ENCODE measurements around the gene HSPA12B. TPM values are rescaled to one million over a fixed set of nuclear protein-coding genes. Genes with fewer than 3 reads are reported as not detected.

The HSPA12B gene
- total RNA-seq, 2 experiments from 2014 or later, result not detected

DNA sequence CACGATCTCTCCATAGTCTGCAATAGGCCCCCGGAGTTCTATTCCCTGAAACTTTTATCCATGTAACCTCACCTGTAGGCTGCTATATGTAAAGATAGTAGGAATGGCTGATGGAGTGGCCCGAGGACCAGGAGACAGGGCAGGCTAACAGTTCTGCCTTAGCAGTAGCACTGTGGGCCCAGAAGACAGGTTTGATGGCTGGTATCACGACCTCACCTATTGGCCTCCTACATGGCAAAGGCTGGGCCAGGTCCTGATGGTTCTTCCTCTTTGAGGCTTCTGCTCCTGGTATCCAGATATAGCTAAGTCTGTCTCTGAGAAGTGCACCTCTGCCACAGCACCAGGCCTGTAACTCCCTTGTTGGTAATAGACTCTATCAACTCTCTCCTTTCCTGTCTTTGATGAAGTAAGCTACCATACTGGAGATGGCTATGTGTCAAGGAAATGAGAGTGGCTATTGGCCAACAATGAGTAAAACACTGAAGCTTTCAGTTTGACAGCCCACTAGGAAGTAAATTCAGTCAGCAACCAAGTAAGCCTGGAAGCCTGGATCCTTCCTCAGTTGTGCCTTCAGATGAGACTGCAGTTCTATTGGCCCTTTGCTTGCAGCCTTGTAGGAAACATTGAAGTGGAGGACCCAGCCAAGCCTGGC, 43.1 kb downstream of the HSPA12B start:
- H4K20me1 ChIP-seq (ENCODE audit: insufficient read depth, low read length), result no peaks in the 10 kb centered on the region
- no TSS peak for BruUV-seq (replicated peaks)
- TF ChIP-seq, protein P1, sequence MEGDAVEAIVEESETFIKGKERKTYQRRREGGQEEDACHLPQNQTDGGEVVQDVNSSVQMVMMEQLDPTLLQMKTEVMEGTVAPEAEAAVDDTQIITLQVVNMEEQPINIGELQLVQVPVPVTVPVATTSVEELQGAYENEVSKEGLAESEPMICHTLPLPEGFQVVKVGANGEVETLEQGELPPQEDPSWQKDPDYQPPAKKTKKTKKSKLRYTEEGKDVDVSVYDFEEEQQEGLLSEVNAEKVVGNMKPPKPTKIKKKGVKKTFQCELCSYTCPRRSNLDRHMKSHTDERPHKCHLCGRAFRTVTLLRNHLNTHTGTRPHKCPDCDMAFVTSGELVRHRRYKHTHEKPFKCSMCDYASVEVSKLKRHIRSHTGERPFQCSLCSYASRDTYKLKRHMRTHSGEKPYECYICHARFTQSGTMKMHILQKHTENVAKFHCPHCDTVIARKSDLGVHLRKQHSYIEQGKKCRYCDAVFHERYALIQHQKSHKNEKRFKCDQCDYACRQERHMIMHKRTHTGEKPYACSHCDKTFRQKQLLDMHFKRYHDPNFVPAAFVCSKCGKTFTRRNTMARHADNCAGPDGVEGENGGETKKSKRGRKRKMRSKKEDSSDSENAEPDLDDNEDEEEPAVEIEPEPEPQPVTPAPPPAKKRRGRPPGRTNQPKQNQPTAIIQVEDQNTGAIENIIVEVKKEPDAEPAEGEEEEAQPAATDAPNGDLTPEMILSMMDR (conservative IDR thresholded peaks at IDR 0.05; ENCODE audit: low read length), result no peak
- TF ChIP-seq EZH2phosphoT487 (IDR thresholded peaks at IDR 0.05; ENCODE audit: borderline replicate concordance, low read depth, low read length), result no peak
- H3K27ac ChIP-seq (ENCODE audit: low read depth, low read length, poor library complexity, severe bottlenecking), result no peak overlapping the region
- no peaks in the 10 kb centered on the region for H3K9me3 ChIP-seq (ENCODE audit: low read length)
- CTCF ChIA-PET (ENCODE audit: unreplicated experiment), result no interaction called here
- POLR2A ChIA-PET, result no interaction called here
- no peaks in the 10 kb centered on the region for H3K9me2 ChIP-seq (ENCODE audit: insufficient read depth, low read length)
- no peaks in the 10 kb centered on the region for H3K79me2 ChIP-seq (ENCODE audit: insufficient read depth, low read depth, low read length)
- no peak overlapping the region for H2AFZ ChIP-seq (ENCODE audit: low read length)
- no peak overlapping the region for H3K4me2 ChIP-seq (ENCODE audit: low read length)
- intact Hi-C loops (cut with micrococcal nuclease; ENCODE audit: unreplicated experiment), result no loop called here
- DNase-seq (ENCODE audit: low spot score), result no peak
- H3K4me1 ChIP-seq (ENCODE audit: insufficient read depth, low read length, poor library complexity, severe bottlenecking), result peaks cover 3% of the 10 kb centered on the region
- H3K4me3 ChIP-seq (ENCODE audit: low read depth, low read length, poor library complexity, severe bottlenecking), result no peak overlapping the region
- no peaks in the 10 kb centered on the region for H3K36me3 ChIP-seq (ENCODE audit: insufficient read depth, low read length)

DNA sequence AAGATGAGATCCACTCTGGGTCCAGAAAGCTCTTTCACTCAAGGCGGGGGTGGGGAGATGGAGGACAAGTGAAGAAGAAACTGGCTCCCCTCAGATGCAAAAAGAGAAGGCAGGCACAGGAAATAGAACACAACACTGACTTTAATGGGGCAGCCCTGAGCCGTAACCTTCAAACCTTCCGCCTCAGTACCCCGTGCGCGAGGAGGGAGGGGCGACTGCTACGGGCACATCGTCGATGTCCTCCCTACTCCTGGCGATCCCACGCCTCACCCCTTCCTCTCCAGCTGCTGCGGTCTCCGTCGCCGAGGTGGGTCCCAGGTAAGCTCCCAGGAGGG, 44.9 kb downstream of the HSPA12B start:
- H3K4me3 ChIP-seq (ENCODE audit: low read depth, low read length, poor library complexity, severe bottlenecking), result no peak overlapping the region
- peak overlapping the region; percentile 16; the same call in 1 of the 2 replicates for H3K4me2 ChIP-seq (ENCODE audit: low read length)
- BruUV-seq (replicated peaks), result no TSS peak
- intact Hi-C loops (cut with micrococcal nuclease; ENCODE audit: unreplicated experiment), result no loop called here
- TF ChIP-seq, protein P1 (conservative IDR thresholded peaks at IDR 0.05; ENCODE audit: low read length), result no peak
- TF ChIP-seq EZH2phosphoT487 (IDR thresholded peaks at IDR 0.05; ENCODE audit: borderline replicate concordance, low read depth, low read length), result no peak
- ChIA-PET POLR2A (interaction anchor here (0.6 kb wide), 1 partner anchor 1937 kb away, joined by 5 read pairs; no protein-coding TSS in a partner anchor), CTCF (ENCODE audit: unreplicated experiment) (no interaction called here)
- no peaks in the 10 kb centered on the region for H4K20me1 ChIP-seq (ENCODE audit: insufficient read depth, low read length)
- no peak overlapping the region for H3K27ac ChIP-seq (ENCODE audit: low read depth, low read length, poor library complexity, severe bottlenecking)
- no peaks in the 10 kb centered on the region for H3K9me2 ChIP-seq (ENCODE audit: insufficient read depth, low read length)
- H2AFZ ChIP-seq (ENCODE audit: low read length), result no peak overlapping the region
- no peak for DNase-seq (ENCODE audit: low spot score)
- H3K79me2 ChIP-seq (ENCODE audit: insufficient read depth, low read depth, low read length), result no peaks in the 10 kb centered on the region
- H3K9me3 ChIP-seq (ENCODE audit: low read length), result no peaks in the 10 kb centered on the region
- no peaks in the 10 kb centered on the region for H3K36me3 ChIP-seq (ENCODE audit: insufficient read depth, low read length)
- peaks cover 10% of the 10 kb centered on the region for H3K4me1 ChIP-seq (ENCODE audit: insufficient read depth, low read length, poor library complexity, severe bottlenecking)

Measured in OCI-LY7 (cell line).